ENCODE measurements around the gene PACRGL.

DNA sequence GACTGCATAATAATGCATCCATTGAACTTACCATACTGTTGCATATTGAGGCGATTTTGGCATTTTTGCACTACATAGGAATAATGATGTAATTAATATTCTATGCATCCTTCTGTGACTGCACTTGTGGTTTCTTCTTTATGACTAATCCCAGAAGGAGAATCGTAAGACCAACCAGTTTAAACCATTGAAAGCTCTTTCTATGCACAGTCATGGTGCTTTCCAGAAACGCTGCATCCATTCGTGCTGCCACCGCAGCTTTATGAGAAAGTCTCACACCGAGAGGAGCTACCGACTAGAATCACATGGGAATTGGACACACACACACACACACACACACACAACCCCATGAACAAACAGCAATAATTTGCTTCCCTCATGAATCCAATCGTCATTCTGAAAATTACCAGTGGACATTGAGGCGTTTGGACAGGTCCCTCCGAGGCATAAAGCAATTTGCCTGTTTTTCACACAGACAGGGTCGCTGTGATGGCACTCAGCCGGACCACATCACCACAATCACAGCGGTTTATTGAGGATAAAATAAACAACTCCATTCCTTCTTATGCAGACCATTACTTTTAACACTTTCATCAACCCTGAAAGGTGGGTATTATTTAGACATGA is 64.2 kb downstream of the PACRGL start:
- TF ChIP-seq, protein P1, sequence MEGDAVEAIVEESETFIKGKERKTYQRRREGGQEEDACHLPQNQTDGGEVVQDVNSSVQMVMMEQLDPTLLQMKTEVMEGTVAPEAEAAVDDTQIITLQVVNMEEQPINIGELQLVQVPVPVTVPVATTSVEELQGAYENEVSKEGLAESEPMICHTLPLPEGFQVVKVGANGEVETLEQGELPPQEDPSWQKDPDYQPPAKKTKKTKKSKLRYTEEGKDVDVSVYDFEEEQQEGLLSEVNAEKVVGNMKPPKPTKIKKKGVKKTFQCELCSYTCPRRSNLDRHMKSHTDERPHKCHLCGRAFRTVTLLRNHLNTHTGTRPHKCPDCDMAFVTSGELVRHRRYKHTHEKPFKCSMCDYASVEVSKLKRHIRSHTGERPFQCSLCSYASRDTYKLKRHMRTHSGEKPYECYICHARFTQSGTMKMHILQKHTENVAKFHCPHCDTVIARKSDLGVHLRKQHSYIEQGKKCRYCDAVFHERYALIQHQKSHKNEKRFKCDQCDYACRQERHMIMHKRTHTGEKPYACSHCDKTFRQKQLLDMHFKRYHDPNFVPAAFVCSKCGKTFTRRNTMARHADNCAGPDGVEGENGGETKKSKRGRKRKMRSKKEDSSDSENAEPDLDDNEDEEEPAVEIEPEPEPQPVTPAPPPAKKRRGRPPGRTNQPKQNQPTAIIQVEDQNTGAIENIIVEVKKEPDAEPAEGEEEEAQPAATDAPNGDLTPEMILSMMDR (IDR thresholded peaks at IDR 0.05) = no peak
- TF ChIP-seq POLR2A (IDR thresholded peaks at IDR 0.05) = no peak
